IMR-90 (cell line): ENCODE measurements around the gene CUBN. TPM values are rescaled to one million over a fixed set of nuclear protein-coding genes. Genes with fewer than 3 reads are reported as not detected.

Source experiments
- ATAC-seq: fragments of 200-7000 bp; cut with Tn5 transposase; 2 replicates; pipeline ENCODE4 v1.9.1; 2020; ENCODE audit warnings: low read depth, mild to moderate bottlenecking, moderate library complexity
- BruUV-seq: library from RNA; stranded (reverse); fragments of 400-500 nt; replicated peaks from 2 replicates; lab custom pipeline; 2021; lab: Mats Ljungman, UMichigan
- CTCF ChIA-PET: fragments of 300-600 bp; formaldehyde crosslinking; extraction: SDS; loops from one replicate; lab custom pipeline; 2021; ENCODE audit warnings: antibody characterized with exemption; lab: Yijun Ruan, JAX
- POLR2A ChIA-PET: fragments of 300-600 bp; sonication (Branson Sonifier 250); formaldehyde crosslinking; loops from one replicate; lab custom pipeline; 2022; ENCODE audit warnings: antibody characterized with exemption; ENCODE audit not compliant: unreplicated experiment; lab: Charles Lee
- DNase-seq: peaks from one replicate; pipeline ENCODE4 v3.0.0; 2013
- H2AFZ ChIP-seq: replicated peaks from 2 replicates; pipeline ENCODE3; 2013; ENCODE audit warnings: low read length, mild to moderate bottlenecking; ENCODE audit not compliant: poor library complexity
- H2AK5ac ChIP-seq: 2 replicates; pipeline ENCODE4 v1.6.1; 2013; ENCODE audit warnings: low read depth, low read length, inconsistent platforms
- H2AK9ac ChIP-seq: replicated peaks from 2 replicates; pipeline ENCODE3; 2013; ENCODE audit warnings: mild to moderate bottlenecking, low read depth, low read length, moderate library complexity; ENCODE audit not compliant: poor library complexity
- H2BK120ac ChIP-seq: 2 replicates; pipeline ENCODE4 v1.6.1; 2013; ENCODE audit warnings: low read depth, low read length, inconsistent platforms
- H2BK15ac ChIP-seq: 3 replicates; pipeline ENCODE4 v1.6.1; 2013; ENCODE audit warnings: low read depth, low read length, inconsistent platforms
- H2BK20ac ChIP-seq: 2 replicates; pipeline ENCODE4 v1.6.1; 2013; ENCODE audit warnings: low read depth, mild to moderate bottlenecking, inconsistent platforms, low read length, moderate library complexity
- H2BK5ac ChIP-seq: 2 replicates; pipeline ENCODE4 v1.6.1; 2013; ENCODE audit warnings: mild to moderate bottlenecking, low read depth, low read length, inconsistent platforms; ENCODE audit not compliant: poor library complexity, severe bottlenecking
- H3K14ac ChIP-seq: replicated peaks from 2 replicates; pipeline ENCODE4 v1.6.1; 2013; ENCODE audit warnings: low read depth, low read length, inconsistent platforms
- H3K18ac ChIP-seq: 2 replicates; pipeline ENCODE4 v1.6.1; 2013; ENCODE audit warnings: low read depth, low read length, control low read depth
- H3K23ac ChIP-seq: 2 replicates; pipeline ENCODE4 v1.6.1; 2013; ENCODE audit warnings: low read depth, low read length, inconsistent platforms
- H3K27ac ChIP-seq: 2 replicates; pipeline ENCODE4 v1.5.1; 2013; ENCODE audit warnings: mild to moderate bottlenecking, control low read depth, low read length; ENCODE audit not compliant: insufficient read depth
- H3K27me3 ChIP-seq: 2 replicates; pipeline ENCODE4 v1.6.1; 2013; ENCODE audit warnings: low read length; ENCODE audit not compliant: control insufficient read depth, insufficient read depth
- H3K36me3 ChIP-seq: 2 replicates; pipeline ENCODE4 v1.6.1; 2013; ENCODE audit warnings: low read length, mixed read lengths; ENCODE audit not compliant: control insufficient read depth, insufficient read depth
- H3K4ac ChIP-seq: 2 replicates; pipeline ENCODE4 v1.6.1; 2013; ENCODE audit warnings: low read depth, low read length, inconsistent platforms
- H3K4me1 ChIP-seq: 2 replicates; pipeline ENCODE4 v1.6.1; 2013; ENCODE audit warnings: low read length, mixed read lengths; ENCODE audit not compliant: control insufficient read depth, insufficient read depth
- H3K4me2 ChIP-seq: 2 replicates; pipeline ENCODE4 v1.6.1; 2013; ENCODE audit warnings: low read depth, mild to moderate bottlenecking, control low read depth, low read length, moderate library complexity
- H3K4me3 ChIP-seq: 2 replicates; pipeline ENCODE4 v1.5.1; 2013; ENCODE audit warnings: low read depth, mild to moderate bottlenecking, control low read depth, low read length, moderate library complexity; ENCODE audit not compliant: insufficient read depth
- H3K56ac ChIP-seq: 2 replicates; pipeline ENCODE4 v1.6.1; 2013; ENCODE audit warnings: low read length, inconsistent platforms; ENCODE audit not compliant: insufficient read depth; ENCODE audit errors: extremely low read depth
- H3K79me1 ChIP-seq, 2 experiments: 2 replicates each; pipeline ENCODE4 v1.6.1; 2013; ENCODE audit warnings: low read length in 2 of 2, inconsistent platforms in 1 of 2, low read depth in 1 of 2
- H3K9ac ChIP-seq: 2 replicates; pipeline ENCODE4 v1.6.1; 2013; ENCODE audit warnings: low read depth, low read length, control low read depth
- H3K9me1 ChIP-seq: 2 replicates; pipeline ENCODE4 v1.6.1; 2013; ENCODE audit warnings: low read length, inconsistent platforms; ENCODE audit not compliant: insufficient read depth
- H3K9me3 ChIP-seq: 2 replicates; pipeline ENCODE4 v1.6.1; 2013; ENCODE audit warnings: low read length; ENCODE audit not compliant: control insufficient read depth, insufficient read depth
- H4K20me1 ChIP-seq: 2 replicates; pipeline ENCODE4 v1.6.1; 2013; ENCODE audit warnings: low read length, inconsistent platforms; ENCODE audit not compliant: insufficient read depth
- H4K5ac ChIP-seq: 2 replicates; pipeline ENCODE4 v1.6.1; 2013; ENCODE audit warnings: mild to moderate bottlenecking, low read depth, low read length, control low read depth
- H4K8ac ChIP-seq, 2 experiments: 2 replicates each; pipeline ENCODE4 v1.6.1; 2013; ENCODE audit warnings: low read depth in 2 of 2, low read length in 2 of 2, control low read depth in 1 of 2, inconsistent platforms in 1 of 2
- H4K91ac ChIP-seq: 2 replicates; pipeline ENCODE4 v1.6.1; 2013; ENCODE audit warnings: low read depth, low read length, inconsistent platforms; ENCODE audit not compliant: insufficient read depth
- CEBPB ChIP-seq: IDR thresholded peaks from 2 replicates; pipeline ENCODE4 v1.6.1; 2012; ENCODE audit warnings: low read depth, low read length, improper control_type of control experiment
- CHD1 ChIP-seq: IDR thresholded peaks from 2 replicates; pipeline ENCODE4 v1.6.1; 2012; ENCODE audit warnings: low read depth, low read length, improper control_type of control experiment
- FOS ChIP-seq: fragments of 150-350 bp; IDR thresholded peaks from 2 replicates; pipeline ENCODE4 v1.6.1; 2016; ENCODE audit warnings: low read depth, low read length
- MAFK ChIP-seq: IDR thresholded peaks from 2 replicates; pipeline ENCODE4 v1.6.1; 2012; ENCODE audit warnings: low read depth, low read length, improper control_type of control experiment
- MAZ ChIP-seq: IDR thresholded peaks from 2 replicates; pipeline ENCODE4 v1.6.1; 2012; ENCODE audit warnings: low read depth, mild to moderate bottlenecking, low read length, improper control_type of control experiment, moderate library complexity, borderline replicate concordance
- NFE2L2 ChIP-seq: fragments of 150-350 bp; IDR thresholded peaks from 2 replicates; pipeline ENCODE4 v1.6.1; 2016; ENCODE audit warnings: low read depth, mild to moderate bottlenecking, low read length
- POLR2A ChIP-seq: IDR thresholded peaks from 2 replicates; pipeline ENCODE4 v1.6.1; 2012; ENCODE audit warnings: mild to moderate bottlenecking, low read depth, low read length
- WGBS, 2 experiments: methylation state at CpG; one replicate each; pipeline versions ENCODE4 v1.1.5 to v1.1.7; 2013; ENCODE audit warnings: missing lambda C conversion rate in 2 of 2; ENCODE audit not compliant: insufficient read length in 1 of 2; ENCODE audit errors: extremely low coverage in 2 of 2; 5-methylcytosine and 5-hydroxymethylcytosine counted together
- dilution Hi-C: fragments of 300-500 bp; cut with HindIII; formaldehyde crosslinking; loops from one replicate; pipeline ENCODE4 v1.14.3; 2018; ENCODE audit warnings: low sequenced_read_pairs; ENCODE audit not compliant: unreplicated experiment
- in situ Hi-C: fragments of 300-500 bp; cut with MboI; formaldehyde crosslinking; loops from 3 replicates; pipeline ENCODE4 v1.14.3; 2019; ENCODE audit warnings: low sequenced_read_pairs, inconsistent platforms, mixed read lengths
- intact Hi-C: fragments of 100-400 bp; cut with micrococcal nuclease; formaldehyde crosslinking; loops from 2 replicates; pipeline ENCODE4 v1.10.0; 2022
- polyA plus RNA-seq, 3 experiments: library from polyadenylated mRNA; depleted of rRNA; stranded (reverse); fragments of >200 nt; gene quantifications; 2 replicates each; pipeline ENCODE4 v1.2.3, GENCODE V29; 2012; ENCODE audit warnings: low replicate concordance in 1 of 3
- total RNA-seq: library from RNA; depleted of rRNA; stranded (reverse); fragments of >200 nt; gene quantifications from 2 replicates; pipeline ENCODE4 v1.2.3, GENCODE V29; 2012
- TF ChIP-seq, protein P1 (sequence below): conservative IDR thresholded peaks from 2 replicates; pipeline ENCODE4 v1.5.1; 2012; ENCODE audit warnings: mild to moderate bottlenecking, low read depth, low read length, improper control_type of control experiment
- TF ChIP-seq, protein P2 (sequence below): fragments of 150-350 bp; IDR thresholded peaks from 2 replicates; pipeline ENCODE4 v1.6.1; 2016; ENCODE audit warnings: low read depth, mild to moderate bottlenecking, low read length, moderate library complexity, borderline replicate concordance

Gene CUBN
- total and polyA plus RNA-seq, 2 of the 4 experiments (the other 2 are of a cell fraction) = 0.19 to 0.54 TPM

DNA sequence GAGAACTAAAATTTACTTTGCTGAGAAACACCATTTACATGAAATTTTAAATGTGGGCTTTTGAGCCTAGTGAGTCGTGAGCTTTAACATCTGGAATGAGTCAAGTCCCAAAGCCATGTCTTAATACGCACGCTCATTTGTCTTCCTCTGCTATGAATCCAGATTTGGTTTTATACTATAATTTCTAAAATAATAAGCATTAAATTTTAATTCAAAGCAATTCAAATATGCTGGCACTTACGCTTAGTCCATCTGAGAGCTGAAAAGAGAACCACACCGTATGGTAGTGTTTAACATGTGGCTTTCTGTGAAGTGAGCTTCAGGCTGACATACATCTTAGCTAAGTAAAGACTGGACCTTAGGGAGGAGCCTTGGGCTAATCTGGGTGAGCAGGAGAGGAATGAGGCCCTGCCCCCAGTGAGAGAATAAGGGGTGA is 52.2 kb downstream of the CUBN start:
- Histone ChIP-seq H3K4me2 (no peak overlapping the region), H2AK9ac (no peak overlapping the region), H3K9me1 (peaks cover 3% of the 10 kb centered on the region; the same call in 1 of the 2 replicates), H3K9ac (no peak overlapping the region), H3K27ac (no peak overlapping the region), H2BK5ac (peak overlapping the region; percentile 13), H4K8ac (peak overlapping the region in 1 of 2 experiments; percentile 2; a peak in 1 of 4 replicates), H3K27me3 (no peaks in the 10 kb centered on the region), H2BK120ac (peak overlapping the region; percentile 91), H3K4ac (peak overlapping the region; percentile 84), H3K4me1 (peaks cover 15% of the 10 kb centered on the region), H3K56ac (no peak overlapping the region), H3K18ac (peak overlapping the region; percentile 71), H3K36me3 (no peaks in the 10 kb centered on the region), H4K20me1 (no peaks in the 10 kb centered on the region), H4K5ac (peak overlapping the region; percentile 39; the same call in 1 of the 2 replicates), H3K23ac (peak overlapping the region; percentile 11; the same call in 1 of the 2 replicates), H3K9me3 (no peaks in the 10 kb centered on the region), H3K14ac (peak overlapping the region; percentile 24), H2BK15ac (peak overlapping the region; percentile 61; the same call in 2 of the 3 replicates), H2AK5ac (peak overlapping the region; percentile 65; the same call in 1 of the 2 replicates), H2AFZ (no peak overlapping the region), H3K4me3 (no peak overlapping the region), H4K91ac (peak overlapping the region; percentile 35), H2BK20ac (peak overlapping the region; percentile 83; the same call in 1 of the 2 replicates), H3K79me1 (peaks cover 0 to 12% of the 10 kb centered on the region in 2 experiments; a peak in 3 of 4 replicates)
- in situ Hi-C loops = no loop called here
- DNase-seq = peak; percentile 52
- 100% methylated on average over 1 of the region's 5 CpGs; no CpG with 5 or more reads in 1 of the 2 experiments for WGBS, 2 experiments
- intact Hi-C loops = loop anchor here (5.0 kb wide), 2 partner anchors 110 to 150 kb away; partner anchors contain the start of gene VIM
- TF ChIP-seq CHD1 (no peak), FOS (no peak), MAZ (no peak), POLR2A (no peak), MAFK (no peak), CEBPB (no peak), NFE2L2 (no peak)
- TF ChIP-seq, protein P1, sequence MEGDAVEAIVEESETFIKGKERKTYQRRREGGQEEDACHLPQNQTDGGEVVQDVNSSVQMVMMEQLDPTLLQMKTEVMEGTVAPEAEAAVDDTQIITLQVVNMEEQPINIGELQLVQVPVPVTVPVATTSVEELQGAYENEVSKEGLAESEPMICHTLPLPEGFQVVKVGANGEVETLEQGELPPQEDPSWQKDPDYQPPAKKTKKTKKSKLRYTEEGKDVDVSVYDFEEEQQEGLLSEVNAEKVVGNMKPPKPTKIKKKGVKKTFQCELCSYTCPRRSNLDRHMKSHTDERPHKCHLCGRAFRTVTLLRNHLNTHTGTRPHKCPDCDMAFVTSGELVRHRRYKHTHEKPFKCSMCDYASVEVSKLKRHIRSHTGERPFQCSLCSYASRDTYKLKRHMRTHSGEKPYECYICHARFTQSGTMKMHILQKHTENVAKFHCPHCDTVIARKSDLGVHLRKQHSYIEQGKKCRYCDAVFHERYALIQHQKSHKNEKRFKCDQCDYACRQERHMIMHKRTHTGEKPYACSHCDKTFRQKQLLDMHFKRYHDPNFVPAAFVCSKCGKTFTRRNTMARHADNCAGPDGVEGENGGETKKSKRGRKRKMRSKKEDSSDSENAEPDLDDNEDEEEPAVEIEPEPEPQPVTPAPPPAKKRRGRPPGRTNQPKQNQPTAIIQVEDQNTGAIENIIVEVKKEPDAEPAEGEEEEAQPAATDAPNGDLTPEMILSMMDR = no peak
- TF ChIP-seq, protein P2, sequence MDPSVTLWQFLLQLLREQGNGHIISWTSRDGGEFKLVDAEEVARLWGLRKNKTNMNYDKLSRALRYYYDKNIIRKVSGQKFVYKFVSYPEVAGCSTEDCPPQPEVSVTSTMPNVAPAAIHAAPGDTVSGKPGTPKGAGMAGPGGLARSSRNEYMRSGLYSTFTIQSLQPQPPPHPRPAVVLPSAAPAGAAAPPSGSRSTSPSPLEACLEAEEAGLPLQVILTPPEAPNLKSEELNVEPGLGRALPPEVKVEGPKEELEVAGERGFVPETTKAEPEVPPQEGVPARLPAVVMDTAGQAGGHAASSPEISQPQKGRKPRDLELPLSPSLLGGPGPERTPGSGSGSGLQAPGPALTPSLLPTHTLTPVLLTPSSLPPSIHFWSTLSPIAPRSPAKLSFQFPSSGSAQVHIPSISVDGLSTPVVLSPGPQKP = no peak
- ATAC-seq = no peak
- no TSS peak for BruUV-seq
- dilution Hi-C loops = no loop called here
- CTCF ChIA-PET = interaction anchor here (1.3 kb wide), 1 partner anchor 15 kb away, joined by 4 read pairs; no protein-coding TSS in a partner anchor
- POLR2A ChIA-PET = no interaction called here
